Right ventricle myocardium inferior (tissue), 1 donor: ENCODE results near the gene MRGPRX2. TPM values are rescaled to one million over a fixed set of nuclear protein-coding genes. Genes with fewer than 3 reads are reported as not detected.

Experiments used
- ATAC-seq: fragments of 200-7000 bp; cut with Tn5 transposase; one replicate; pipeline ENCODE4 v1.9.1; 2020; ENCODE audit warnings: mild to moderate bottlenecking, moderate library complexity
- DNase-seq: peaks from one replicate; pipeline ENCODE4 v3.0.0; 2021; ENCODE audit errors: missing footprints
- intact Hi-C: fragments of 100-400 bp; cut with DNase I; formaldehyde crosslinking; loops from one replicate; pipeline ENCODE4 v1.11.0; 2022
- long read RNA-seq: library from polyadenylated mRNA; unstranded; transcript quantifications from one replicate; pipeline ENCODE4 v2.0.0, GENCODE V29; 2021
- total RNA-seq: library from RNA; stranded (reverse); fragmentation: NEBNext Ultra II Directional; extraction: Animal tissue kit (Norgen Biotek cat#: 25700); gene quantifications from one replicate; pipeline ENCODE4 v1.2.1, GENCODE V29; 2021
- donor health status: DM: no; HTN: yes; CAD: no; lungs with severe emphysema.

Gene MRGPRX2
- not detected for total RNA-seq
- long read RNA-seq: 0 reads

- DNase-seq (no peak), ATAC-seq (no peak)
- intact Hi-C loops: no loop called here
These were observed at the start of gene MRGPRX2 for GRCh38 chr11:19060629-19061028. Gene MRGPRX2, minus strand, starts transcription at chr11:19060717. Its CDS starts 4,315 bp downstream, at chr11:19056402.

GRCh38 chr11:19110295-19110694 is 49.8 kb upstream of the MRGPRX2 start:
- ATAC-seq (peak; percentile 78), DNase-seq (no peak)
- intact Hi-C loops: loop anchor here (5.0 kb wide), 1 partner anchor 33 kb away; no protein-coding TSS in a partner anchor

DNA sequence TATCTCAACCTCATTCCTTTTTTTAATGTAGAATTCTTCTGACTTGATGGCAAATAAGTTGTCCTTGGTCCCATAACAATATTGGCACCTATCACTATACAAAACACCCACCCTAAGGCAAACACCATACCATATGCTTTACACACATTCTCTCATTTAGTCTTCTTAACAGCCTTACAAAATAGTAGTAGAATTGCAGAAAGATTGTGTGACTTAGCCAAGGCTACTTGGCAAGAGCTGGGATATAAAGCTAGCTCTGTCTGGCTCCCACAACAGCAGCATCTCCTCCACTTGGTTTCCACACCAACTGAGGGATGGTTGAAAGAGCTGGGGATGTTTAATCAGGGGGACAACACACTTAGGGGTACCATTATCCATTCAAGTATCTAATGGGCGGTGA is 46.6 kb upstream of the MRGPRX2 start:
- ATAC-seq: no peak
- DNase-seq: no peak
- intact Hi-C loops: no loop called here

- DNase-seq: no peak
- intact Hi-C loops: no loop called here
- no peak for ATAC-seq
These were observed 44.5 kb upstream of the MRGPRX2 start for GRCh38 chr11:19105011-19105410.

GRCh38 chr11:19102521-19102900 is 42.0 kb upstream of the MRGPRX2 start:
- DNase-seq (no peak), ATAC-seq (no peak)
- intact Hi-C loops: no loop called here

DNA sequence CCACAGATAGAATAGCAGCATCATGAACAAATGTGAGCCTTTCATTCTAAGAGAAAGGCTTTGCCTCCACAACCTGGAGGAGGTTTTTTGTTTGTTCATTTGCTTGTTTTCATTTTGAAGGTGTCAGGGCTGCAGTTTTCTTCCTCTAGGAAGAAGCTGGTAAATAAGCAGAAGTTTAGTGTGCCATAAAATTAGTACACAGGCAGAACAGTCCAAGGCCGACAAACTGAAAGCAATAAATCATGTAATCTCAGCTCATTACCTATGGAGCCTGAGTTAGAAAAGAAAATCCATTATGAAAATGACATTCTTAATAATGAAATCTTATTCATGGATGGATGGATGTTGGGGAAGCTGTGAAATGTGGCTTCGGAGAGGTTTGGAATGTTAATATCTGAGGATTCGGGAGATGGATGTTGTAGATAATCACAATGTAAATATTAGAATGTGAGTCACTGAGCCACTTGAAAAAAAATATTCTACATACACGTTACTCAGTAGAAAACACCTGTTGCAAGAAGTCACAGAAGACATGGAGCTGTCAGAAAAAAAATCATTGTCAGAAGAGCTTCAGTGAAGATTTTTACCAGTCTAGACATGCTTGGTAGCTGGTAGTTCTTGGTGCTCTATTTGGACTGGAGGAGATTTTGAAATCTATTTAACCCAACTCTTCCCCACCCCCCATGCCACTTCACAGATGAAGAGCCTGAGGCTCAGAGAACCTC is 41.4 kb upstream of the MRGPRX2 start:
- intact Hi-C loops: no loop called here
- no peak for ATAC-seq

DNA sequence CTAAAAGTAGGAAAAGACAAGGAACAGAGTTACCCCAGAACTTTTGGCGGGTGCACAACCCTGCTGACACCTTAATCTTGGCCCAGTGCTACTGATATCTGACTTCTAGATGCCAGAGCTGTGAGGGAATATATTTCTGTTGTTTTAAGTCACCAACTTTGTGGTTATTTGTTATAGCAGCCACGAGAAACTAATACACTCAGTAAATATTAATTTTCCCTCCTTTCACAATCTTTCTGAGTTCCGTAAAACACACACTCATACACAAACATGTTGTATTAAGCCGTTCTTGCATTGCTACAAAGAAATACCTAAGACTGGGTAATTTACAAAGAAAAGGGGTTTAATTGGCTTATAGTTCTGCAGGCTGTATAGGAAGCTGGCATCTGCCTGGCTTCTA is 40.4 kb upstream of the MRGPRX2 start:
- no peak for DNase-seq
- intact Hi-C loops: no loop called here
- no peak for ATAC-seq

More for the DNA sequence above, 41.4 kb upstream of the MRGPRX2 start:
- no peak for DNase-seq

DNA sequence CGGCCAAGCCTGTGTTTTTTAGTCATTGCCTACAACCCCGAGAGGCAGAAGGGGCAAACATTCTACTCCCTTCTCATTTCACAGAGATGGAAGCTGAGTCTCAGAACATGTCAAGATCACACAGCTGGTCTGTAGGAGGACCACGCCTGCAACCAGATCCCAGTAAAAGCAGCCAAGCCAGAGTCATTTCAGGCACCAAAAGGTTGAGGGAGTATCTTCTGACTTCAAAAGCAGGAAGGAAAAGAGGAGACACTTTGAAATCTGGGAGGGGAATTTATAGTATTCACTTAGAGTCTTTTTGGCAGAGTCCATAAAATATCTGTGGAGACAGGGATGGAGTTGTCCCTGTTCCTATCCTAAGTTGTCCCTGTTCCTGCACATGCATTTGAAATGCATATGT is 38.6 kb upstream of the MRGPRX2 start:
- DNase-seq: no peak
- ATAC-seq: no peak
- intact Hi-C loops: no loop called here

DNA sequence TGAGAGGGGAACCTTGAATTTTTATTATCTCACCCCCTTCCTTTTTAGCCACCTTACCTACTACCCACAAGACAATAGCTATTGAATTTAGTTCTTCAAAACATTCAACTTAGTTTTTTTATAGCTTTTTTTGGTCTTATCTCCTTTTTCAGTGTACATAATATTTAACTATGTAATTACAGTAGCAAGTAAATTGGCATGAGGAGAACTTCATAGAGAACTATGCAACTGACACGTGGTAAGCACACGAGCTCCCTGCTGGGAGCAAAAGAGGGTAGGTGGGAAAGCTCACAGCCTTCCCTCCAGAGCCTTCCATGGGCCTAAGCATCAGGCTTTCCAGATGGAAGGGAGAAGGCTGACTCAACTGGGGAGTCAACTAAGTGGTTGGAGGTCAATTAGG is 34.3 kb upstream of the MRGPRX2 start:
- no peak for ATAC-seq

DNA sequence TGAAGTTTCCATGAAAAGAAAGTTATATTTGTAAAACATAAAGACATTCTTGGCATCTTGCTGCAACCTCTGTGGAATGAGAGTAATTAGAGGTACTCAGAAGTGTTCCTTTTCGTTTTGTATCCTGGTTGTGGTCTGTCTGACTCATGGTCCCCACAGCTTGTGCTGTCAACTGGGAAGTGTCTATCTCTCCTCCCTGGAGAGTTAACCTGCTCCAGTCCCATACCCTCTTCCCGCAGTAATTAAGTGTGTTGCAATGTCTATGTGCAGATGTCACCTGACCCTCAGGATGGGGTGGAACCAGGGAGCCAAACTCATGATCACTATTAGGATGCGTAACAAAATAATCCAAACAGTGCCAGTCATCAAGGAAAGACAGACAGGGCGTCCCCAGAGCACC is 33.5 kb upstream of the MRGPRX2 start:
- intact Hi-C loops: no loop called here
- DNase-seq (no peak), ATAC-seq (no peak)

More for the DNA sequence above, 34.3 kb upstream of the MRGPRX2 start:
- DNase-seq: no peak
- intact Hi-C loops: no loop called here

GRCh38 chr11:19092850-19093249 is 32.3 kb upstream of the MRGPRX2 start:
- no peak for ATAC-seq
- intact Hi-C loops: no loop called here

GRCh38 chr11:19092342-19092741 is 31.8 kb upstream of the MRGPRX2 start:
- ATAC-seq: no peak

More at GRCh38 chr11:19092850-19093249, 32.3 kb upstream of the MRGPRX2 start:
- DNase-seq: no peak

DNA sequence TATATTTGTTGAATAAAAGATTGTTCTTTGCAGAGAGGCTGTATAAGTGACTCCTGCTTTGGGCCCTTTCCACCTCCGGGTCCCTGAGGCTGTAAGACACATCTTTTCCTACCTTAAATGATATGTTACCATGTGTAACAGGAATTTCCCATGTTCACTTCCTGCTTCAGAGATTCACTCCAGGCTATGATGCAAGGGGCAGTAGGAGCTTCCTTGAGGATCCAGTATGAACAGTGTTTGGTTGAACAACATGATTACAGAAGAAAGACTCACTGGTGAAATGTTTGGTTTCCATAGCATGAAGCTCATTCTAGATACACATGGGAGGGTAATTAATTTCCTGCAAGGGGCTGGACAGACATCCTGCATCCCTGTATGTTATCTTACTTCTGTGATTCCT is 30.8 kb upstream of the MRGPRX2 start:
- DNase-seq (no peak), ATAC-seq (no peak)
- intact Hi-C loops: no loop called here

More at GRCh38 chr11:19092342-19092741, 31.8 kb upstream of the MRGPRX2 start:
- intact Hi-C loops: no loop called here
- no peak for DNase-seq

GRCh38 chr11:19089421-19089820 is 28.9 kb upstream of the MRGPRX2 start:
- ATAC-seq: no peak
- intact Hi-C loops: no loop called here
- no peak for DNase-seq

GRCh38 chr11:19088791-19089190 is 28.3 kb upstream of the MRGPRX2 start:
- ATAC-seq (no peak), DNase-seq (no peak)
- intact Hi-C loops: no loop called here

- ATAC-seq: no peak
- DNase-seq: no peak
- intact Hi-C loops: no loop called here
These were observed 27.1 kb upstream of the MRGPRX2 start for GRCh38 chr11:19087658-19088057.

DNA sequence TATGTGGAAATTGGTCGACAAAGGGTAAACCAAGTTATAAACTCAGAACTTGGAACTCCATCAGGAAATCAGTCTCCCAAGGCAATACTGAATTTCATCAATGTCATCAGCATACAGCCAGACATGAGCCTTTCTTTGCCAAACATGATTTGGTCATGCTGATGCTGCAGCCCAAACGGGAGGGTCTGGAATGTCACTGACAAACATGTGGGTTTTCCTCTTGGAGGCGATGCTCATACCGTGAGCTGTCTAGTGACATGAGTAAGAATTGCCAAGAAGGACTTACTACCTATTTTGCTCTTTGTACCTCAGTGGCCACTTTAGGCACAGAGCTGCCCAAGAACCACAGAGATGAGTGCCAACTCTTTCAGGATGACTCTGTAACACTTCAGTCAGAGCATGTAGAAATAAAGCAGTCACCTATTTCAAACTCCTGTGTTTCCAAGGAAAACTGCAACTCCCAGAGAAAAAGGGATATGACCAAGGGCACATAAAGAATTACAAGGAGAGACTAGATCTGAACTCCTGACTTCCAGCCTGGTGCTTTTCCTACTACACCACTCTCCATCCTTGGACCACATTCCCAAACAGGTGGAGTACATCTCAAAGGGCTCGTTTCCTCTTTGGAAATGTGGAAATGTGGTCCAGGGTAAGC is 24.3 kb upstream of the MRGPRX2 start:
- DNase-seq (no peak), ATAC-seq (no peak)
- intact Hi-C loops: no loop called here

- DNase-seq: no peak
- intact Hi-C loops: no loop called here
- ATAC-seq: no peak
These were observed 22.6 kb upstream of the MRGPRX2 start for GRCh38 chr11:19083166-19083565.

DNA sequence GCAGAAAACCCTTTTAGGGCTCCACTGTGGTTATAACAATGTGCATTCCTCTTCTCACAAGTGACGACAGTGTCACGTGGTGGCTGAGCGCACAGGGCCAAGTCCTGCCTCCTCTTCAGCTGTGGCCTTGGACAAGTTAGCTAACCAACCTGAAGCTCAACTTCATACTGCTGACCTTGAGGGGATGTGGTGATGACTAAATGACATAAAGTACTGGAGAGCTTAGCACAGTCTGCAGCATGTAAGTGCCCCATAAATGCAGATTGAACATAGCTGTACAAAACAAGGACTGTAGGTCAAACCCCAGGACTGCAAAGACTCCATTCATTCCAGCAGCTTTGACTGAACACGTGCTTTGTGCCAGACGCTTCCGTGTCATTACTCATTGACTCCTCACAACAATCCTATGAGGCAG is 20.1 kb upstream of the MRGPRX2 start:
- ATAC-seq: no peak
- intact Hi-C loops: no loop called here

More for the DNA sequence above, 20.1 kb upstream of the MRGPRX2 start:
- no peak for DNase-seq
